DMS 273 (cell line): ENCODE measurements around the gene HLA-C.
"Not testable (repeated sequence)": the region's sequence is repeated elsewhere in the genome, so short reads cannot be mapped to it uniquely, and the experiment has no call there.

Experiments
- DNase-seq: peaks from one replicate; lab custom pipeline; 2025; ENCODE audit not compliant: unreplicated experiment; lab: John Stamatoyannopoulos, UW

HLA-C gene

DNA sequence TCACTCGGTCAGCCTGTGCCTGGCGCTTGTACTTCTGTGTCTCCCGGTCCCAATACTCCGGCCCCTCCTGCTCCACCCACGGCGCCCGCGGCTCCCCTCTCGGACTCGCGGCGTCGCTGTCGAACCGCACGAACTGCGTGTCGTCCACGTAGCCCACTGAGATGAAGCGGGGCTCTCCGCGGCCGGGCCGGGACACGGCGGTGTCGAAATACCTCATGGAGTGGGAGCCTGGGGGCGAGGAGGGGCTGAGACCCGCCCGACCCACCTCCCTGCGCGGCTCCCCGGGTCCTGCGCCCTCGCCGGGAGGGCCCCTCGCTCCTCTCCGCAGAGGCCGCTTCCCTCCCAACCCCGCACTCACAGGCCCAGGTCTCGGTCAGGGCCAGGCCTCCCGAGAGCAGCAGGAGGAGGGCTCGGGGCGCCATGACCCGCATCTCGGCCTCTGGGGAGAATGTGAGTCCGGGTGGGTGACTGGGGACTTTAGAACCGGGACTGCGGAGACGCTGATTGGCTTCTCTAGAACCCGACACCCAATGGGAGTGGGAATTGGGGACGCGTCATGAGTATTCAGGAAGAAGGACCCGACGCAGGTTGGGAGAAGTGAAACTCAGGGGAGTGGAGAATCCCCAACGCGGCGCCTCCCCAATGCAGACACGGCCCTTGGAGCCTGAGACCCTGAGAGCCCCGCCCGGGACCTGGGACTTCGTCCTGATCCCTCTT, at the start of gene HLA-C:
Gene HLA-C (minus strand): TSS at position 452 of the 717 bp plus-strand sequence. CDS start 21 bp downstream, at position 431.
- DNase-seq: peak; percentile 97

GRCh38 chr6:31321005-31321707, 49.3 kb upstream of the HLA-C start:
- DNase-seq: no peak

DNA sequence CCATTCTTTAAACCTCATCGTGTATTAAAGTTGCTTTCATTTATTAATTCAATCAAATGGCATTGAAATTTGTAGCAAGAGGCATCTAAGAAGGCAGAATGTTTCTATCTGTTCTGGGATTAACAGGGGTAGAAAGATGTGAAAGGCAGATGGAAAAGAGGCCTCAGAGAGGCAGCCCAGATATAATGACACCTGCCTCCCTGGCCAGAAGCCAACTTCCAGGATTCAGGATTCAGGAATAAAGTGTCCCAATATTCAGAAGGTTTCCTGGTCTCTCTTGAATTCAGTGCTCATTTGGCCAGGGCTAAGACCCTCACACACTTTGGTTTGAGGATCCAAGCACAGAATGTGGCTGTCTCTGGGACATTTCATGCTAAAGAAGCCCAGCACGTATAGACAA, 45.1 kb upstream of the HLA-C start:
- peak; percentile 34 for DNase-seq

DNA sequence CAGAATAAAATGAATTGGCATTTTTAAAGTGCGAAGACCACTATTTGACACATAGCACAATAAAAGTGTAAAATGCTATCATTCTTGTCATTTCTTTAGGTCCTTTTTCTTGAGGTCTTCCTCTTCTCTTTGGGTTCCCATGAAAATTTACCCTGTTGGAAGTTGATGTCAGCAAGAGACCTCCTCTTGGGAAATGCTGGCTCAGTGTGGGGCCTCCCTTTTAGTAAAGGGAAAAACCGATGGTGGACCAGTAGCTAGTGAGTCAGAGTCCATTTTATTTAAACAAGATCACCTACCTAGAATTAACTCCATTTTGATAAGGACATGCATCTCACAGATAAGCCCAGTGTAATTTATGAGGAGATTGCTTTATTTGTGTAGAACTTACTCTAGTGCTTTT, 37.7 kb upstream of the HLA-C start:
- no peak for DNase-seq

GRCh38 chr6:31308845-31309175, 36.9 kb upstream of the HLA-C start:
- DNase-seq: no peak

GRCh38 chr6:31308050-31308844, 36.4 kb upstream of the HLA-C start:
- peak; percentile 36 for DNase-seq

DNA sequence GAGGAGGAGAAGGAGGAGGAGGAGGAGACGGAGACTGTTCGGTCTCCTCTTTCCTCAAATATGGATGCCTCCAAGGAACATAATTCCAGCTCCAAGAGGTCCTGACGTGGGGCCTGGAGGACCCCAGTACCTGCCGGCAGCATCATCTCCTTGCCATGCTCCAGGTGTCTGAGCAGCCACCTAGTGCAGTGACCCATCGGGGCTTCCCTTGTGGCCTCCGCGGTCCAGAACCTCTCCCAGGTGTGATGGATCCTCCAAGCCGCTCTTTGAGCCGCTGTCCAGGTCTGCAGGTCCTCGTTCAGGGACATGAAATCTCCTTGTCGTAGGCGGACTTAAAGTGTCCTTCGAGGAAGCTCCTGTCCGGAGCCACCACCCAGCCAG, 35.8 kb upstream of the HLA-C start:
- no peak for DNase-seq

GRCh38 chr6:31305703-31306219, 33.9 kb upstream of the HLA-C start:
- DNase-seq: no peak

DNA sequence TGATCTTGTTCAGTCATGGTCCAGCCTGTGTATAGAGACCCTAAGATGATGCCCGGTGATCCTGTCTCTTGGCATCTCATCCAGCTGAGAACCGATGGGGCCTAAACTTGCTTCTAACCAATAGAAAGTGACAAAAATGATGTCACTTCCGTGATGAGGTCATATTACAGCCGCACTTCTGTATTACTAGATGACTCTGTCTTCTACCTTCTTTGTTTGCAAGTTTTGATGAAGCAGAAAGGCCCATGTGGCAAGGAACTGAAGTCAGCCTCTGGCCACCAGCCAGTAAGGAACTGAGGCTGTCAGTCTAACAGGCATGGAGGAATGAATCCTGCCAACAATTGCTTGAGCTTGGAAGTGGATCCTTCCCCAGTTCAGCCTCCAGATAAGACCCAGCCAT, 32.8 kb upstream of the HLA-C start:
- no peak for DNase-seq

GRCh38 chr6:31300797-31301196, 28.9 kb upstream of the HLA-C start:
- DNase-seq: no peak

GRCh38 chr6:31299947-31300346, 28.1 kb upstream of the HLA-C start:
- no peak for DNase-seq

- no peak for DNase-seq
Observed at GRCh38 chr6:31299511-31299910, 27.6 kb upstream of the HLA-C start.

GRCh38 chr6:31294056-31294455, 22.2 kb upstream of the HLA-C start:
- no peak for DNase-seq

GRCh38 chr6:31293343-31293742, 21.5 kb upstream of the HLA-C start:
- peak; percentile 36 for DNase-seq

GRCh38 chr6:31289788-31290187, 17.9 kb upstream of the HLA-C start:
- no peak for DNase-seq

GRCh38 chr6:31287619-31288018, 15.7 kb upstream of the HLA-C start:
- DNase-seq: no peak

GRCh38 chr6:31285982-31286381, 14.1 kb upstream of the HLA-C start:
- no peak for DNase-seq

DNA sequence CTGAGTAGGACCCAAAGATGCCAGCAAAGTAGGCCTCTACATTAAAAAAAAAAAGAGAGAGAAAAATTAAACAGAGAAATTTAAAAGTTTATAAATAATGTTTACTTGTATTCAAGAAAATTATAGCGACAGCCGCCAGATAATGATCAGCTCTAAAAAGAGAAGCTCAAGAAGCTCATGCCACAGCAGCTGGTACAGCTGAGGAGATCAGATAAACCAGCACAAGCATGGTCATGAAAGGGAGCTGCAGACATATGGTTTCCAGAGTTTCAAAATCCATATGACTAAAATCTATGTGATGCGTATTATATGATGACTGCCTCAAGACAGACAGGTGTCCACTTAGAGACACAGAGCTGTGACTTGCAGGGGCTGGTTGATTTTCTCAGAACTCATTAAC, 13.6 kb upstream of the HLA-C start:
- peak; percentile 72 for DNase-seq

- DNase-seq: not testable (repeated sequence)
Observed at GRCh38 chr6:31279647-31280046, 7.8 kb upstream of the HLA-C start.

DNA sequence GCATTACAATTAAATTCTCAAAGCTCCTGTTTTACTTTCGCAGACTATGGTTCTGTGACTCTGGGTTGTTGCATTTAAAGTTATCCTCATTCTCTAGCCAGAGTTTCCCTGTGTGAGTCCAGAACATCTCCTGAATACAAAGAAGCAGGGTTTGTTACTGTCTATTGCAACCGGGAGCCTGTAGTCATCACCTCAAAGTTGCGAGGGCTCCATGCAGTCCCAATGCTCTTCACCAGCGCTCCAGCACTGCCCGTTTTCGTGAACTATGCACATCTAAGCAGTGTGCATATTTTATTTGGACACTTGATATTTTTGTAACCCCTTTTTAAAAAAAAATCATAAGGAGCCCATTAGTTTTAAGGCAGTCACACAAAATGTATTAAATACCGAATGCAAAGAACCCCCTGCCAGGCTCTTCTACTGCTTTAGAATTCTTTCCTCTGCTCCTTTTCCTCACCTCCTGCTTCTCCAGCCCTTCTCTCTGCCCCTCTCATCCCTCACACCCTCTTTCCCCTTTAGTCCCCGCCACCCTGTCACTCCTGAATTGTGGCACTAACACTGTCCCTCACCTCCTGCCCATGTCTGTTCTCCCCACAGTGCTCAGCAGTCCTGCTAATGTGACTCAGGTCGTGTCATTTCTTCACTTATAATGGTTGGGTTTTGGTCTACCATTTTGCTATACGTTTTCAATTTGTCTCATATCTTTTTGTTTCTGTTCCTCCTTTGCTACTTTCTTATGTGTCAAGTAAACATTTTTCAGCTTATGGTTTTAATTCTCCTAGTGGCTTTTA, 1.1 kb upstream of the HLA-C start:
- no peak for DNase-seq

GRCh38 chr6:31272436-31272835, 544 bp upstream of the HLA-C start:
- DNase-seq: peak; percentile 18
